Natural killer cell (primary cell): ENCODE results near the gene CXorf38. TPM values are rescaled to one million over a fixed set of nuclear protein-coding genes. Genes with fewer than 3 reads are reported as not detected.

Experiments
- ATAC-seq, 3 donors: fragments of 150-1000 bp in 2 of 3; fragments of 200-7000 bp in 1 of 3; cut with Tn5 transposase; 1 replicate in 1 of 3; 2 replicates in 2 of 3; pipeline ENCODE4 v1.10.0; 2021; ENCODE audit warnings: mild to moderate bottlenecking in 2 of 3, moderate library complexity in 2 of 3
- DNase-seq, 2 donors: peaks; one replicate each; pipeline versions ENCODE4 v3.0.0 to v3.0.0-alpha.2; 2013 to 2021; ENCODE audit warnings: mixed read lengths in 1 of 2
- H3K27ac ChIP-seq: one replicate; pipeline ENCODE4 v1.5.1; 2013; ENCODE audit warnings: mild to moderate bottlenecking, low read length
- H3K27me3 ChIP-seq: one replicate; pipeline ENCODE4 v1.6.1; 2013; ENCODE audit warnings: low read length; ENCODE audit not compliant: control insufficient read depth, insufficient read depth
- H3K36me3 ChIP-seq: one replicate; pipeline ENCODE4 v1.6.1; 2013; ENCODE audit warnings: low read length; ENCODE audit not compliant: control insufficient read depth, insufficient read depth
- H3K4me1 ChIP-seq: one replicate; pipeline ENCODE4 v1.6.1; 2013; ENCODE audit warnings: low read length; ENCODE audit not compliant: control insufficient read depth, insufficient read depth
- H3K4me3 ChIP-seq: one replicate; pipeline ENCODE4 v1.5.1; 2013; ENCODE audit warnings: low read length
- H3K9me3 ChIP-seq: one replicate; pipeline ENCODE4 v1.6.1; 2013; ENCODE audit warnings: low read length; ENCODE audit not compliant: control insufficient read depth, insufficient read depth
- H3K27ac Mint-ChIP-seq, 2 donors: one replicate each; pipeline ENCODE4 v1.8.0; 2022; ENCODE audit warnings: mild to moderate bottlenecking in 2 of 2, mixed read lengths in 2 of 2, moderate library complexity in 1 of 2
- H3K27me3 Mint-ChIP-seq, 2 donors: one replicate each; pipeline ENCODE4 v1.8.0; 2022; ENCODE audit warnings: low read depth in 2 of 2, mixed read lengths in 2 of 2
- H3K36me3 Mint-ChIP-seq: one replicate; pipeline ENCODE4 v1.8.0; 2022; ENCODE audit warnings: mixed read lengths
- H3K4me1 Mint-ChIP-seq, 2 donors: one replicate each; pipeline ENCODE4 v1.8.0; 2022; ENCODE audit warnings: mixed read lengths in 2 of 2
- H3K4me3 Mint-ChIP-seq: one replicate; pipeline ENCODE4 v1.8.0; 2022; ENCODE audit warnings: mild to moderate bottlenecking, moderate library complexity, mixed read lengths
- H3K9me3 Mint-ChIP-seq, 2 donors: one replicate each; pipeline ENCODE4 v1.8.0; 2022; ENCODE audit warnings: mixed read lengths in 2 of 2
- WGBS: methylation state at CpG from one replicate; pipeline ENCODE4 v1.1.7; 2013; ENCODE audit warnings: missing lambda C conversion rate; ENCODE audit not compliant: insufficient coverage; 5-methylcytosine and 5-hydroxymethylcytosine counted together
- intact Hi-C: fragments of 100-400 bp; cut with micrococcal nuclease; formaldehyde crosslinking; loops from one replicate; pipeline ENCODE4 v1.14.2; 2022
- total RNA-seq, 4 donors: library from RNA; stranded (reverse); fragments of 120-200 nt in 1 of 4; gene quantifications; one replicate each; pipeline versions ENCODE4 v1.2.3 to v1.2.4, GENCODE V29; 2013 to 2022
- TF ChIP-seq, protein P1 (sequence below): fragments of 200-600 bp; IDR thresholded peaks from one replicate; pipeline ENCODE4 v1.8.0; 2022; ENCODE audit warnings: antibody characterized with exemption

The CXorf38 gene
- total RNA-seq, 3 donors from 2014 or later (not counting 1 experiment from before 2014, with no cell fraction given): 27.5 to 46.1 (median 30.9) TPM

- Histone ChIP-seq H3K27ac (no peak overlapping the region), H3K9me3 (no peaks in the 10 kb centered on the region), H3K27me3 (no peaks in the 10 kb centered on the region), H3K4me1 (peaks cover 5% of the 10 kb centered on the region), H3K4me3 (no peak overlapping the region), H3K36me3 (peaks cover 16% of the 10 kb centered on the region)
- WGBS: no CpG with 5 or more reads among the region's 3 CpGs
- peak in 1 of 3 donors; percentile 45 for ATAC-seq
- Mint-ChIP-seq H3K4me3 (no peak overlapping the region), H3K9me3 (no peaks in the 10 kb centered on the region), H3K27me3 (no peaks in the 10 kb centered on the region), H3K27ac (peak overlapping the region; percentile 10 to 65), H3K4me1 (peaks cover 12 to 13% of the 10 kb centered on the region in 2 donors), H3K36me3 (peaks cover 11% of the 10 kb centered on the region)
- peak; percentile 52 to 85 for DNase-seq
- TF ChIP-seq, protein P1, sequence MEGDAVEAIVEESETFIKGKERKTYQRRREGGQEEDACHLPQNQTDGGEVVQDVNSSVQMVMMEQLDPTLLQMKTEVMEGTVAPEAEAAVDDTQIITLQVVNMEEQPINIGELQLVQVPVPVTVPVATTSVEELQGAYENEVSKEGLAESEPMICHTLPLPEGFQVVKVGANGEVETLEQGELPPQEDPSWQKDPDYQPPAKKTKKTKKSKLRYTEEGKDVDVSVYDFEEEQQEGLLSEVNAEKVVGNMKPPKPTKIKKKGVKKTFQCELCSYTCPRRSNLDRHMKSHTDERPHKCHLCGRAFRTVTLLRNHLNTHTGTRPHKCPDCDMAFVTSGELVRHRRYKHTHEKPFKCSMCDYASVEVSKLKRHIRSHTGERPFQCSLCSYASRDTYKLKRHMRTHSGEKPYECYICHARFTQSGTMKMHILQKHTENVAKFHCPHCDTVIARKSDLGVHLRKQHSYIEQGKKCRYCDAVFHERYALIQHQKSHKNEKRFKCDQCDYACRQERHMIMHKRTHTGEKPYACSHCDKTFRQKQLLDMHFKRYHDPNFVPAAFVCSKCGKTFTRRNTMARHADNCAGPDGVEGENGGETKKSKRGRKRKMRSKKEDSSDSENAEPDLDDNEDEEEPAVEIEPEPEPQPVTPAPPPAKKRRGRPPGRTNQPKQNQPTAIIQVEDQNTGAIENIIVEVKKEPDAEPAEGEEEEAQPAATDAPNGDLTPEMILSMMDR: peak; percentile 74
- intact Hi-C loops: loop anchor here (1.0 to 10.0 kb wide), 3 partner anchors 107 to 463 kb away; no protein-coding TSS in a partner anchor
These were observed 4.4 kb upstream of the CXorf38 start for GRCh38 chrX:40651620-40652223.

GRCh38 chrX:40646489-40647306 is 663 bp downstream of the CXorf38 start:
- H3K36me3 ChIP-seq: peaks cover 2% of the 10 kb centered on the region
- peaks cover 44 to 48% of the 10 kb centered on the region in 2 donors for H3K4me1 Mint-ChIP-seq
- H3K36me3 Mint-ChIP-seq: no peaks in the 10 kb centered on the region
- H3K4me3 Mint-ChIP-seq: peak overlapping the region; percentile 96
- peak overlapping the region; percentile 93 to 96 for H3K27ac Mint-ChIP-seq
- no peaks in the 10 kb centered on the region for H3K27me3 Mint-ChIP-seq
- H3K27me3 ChIP-seq: no peaks in the 10 kb centered on the region
- H3K9me3 Mint-ChIP-seq: no peaks in the 10 kb centered on the region
- TF ChIP-seq, protein P1: no peak
- H3K4me1 ChIP-seq: peaks cover 43% of the 10 kb centered on the region
- under 1% methylated on average over 32 of the region's 33 CpGs for WGBS
- peak; percentile 21 to 49 for DNase-seq
- H3K27ac ChIP-seq: peak overlapping the region; percentile 75
- no peaks in the 10 kb centered on the region for H3K9me3 ChIP-seq
- intact Hi-C loops: loop anchor here (1.0 to 10.0 kb wide), 4 partner anchors 66 to 686 kb away; partner anchors contain the start of genes ATP6AP2, DDX3X, MED14 and USP9X
- peak overlapping the region; percentile 78 for H3K4me3 ChIP-seq
- peak in 2 of 3 donors; percentile 7 to 51 for ATAC-seq

DNA sequence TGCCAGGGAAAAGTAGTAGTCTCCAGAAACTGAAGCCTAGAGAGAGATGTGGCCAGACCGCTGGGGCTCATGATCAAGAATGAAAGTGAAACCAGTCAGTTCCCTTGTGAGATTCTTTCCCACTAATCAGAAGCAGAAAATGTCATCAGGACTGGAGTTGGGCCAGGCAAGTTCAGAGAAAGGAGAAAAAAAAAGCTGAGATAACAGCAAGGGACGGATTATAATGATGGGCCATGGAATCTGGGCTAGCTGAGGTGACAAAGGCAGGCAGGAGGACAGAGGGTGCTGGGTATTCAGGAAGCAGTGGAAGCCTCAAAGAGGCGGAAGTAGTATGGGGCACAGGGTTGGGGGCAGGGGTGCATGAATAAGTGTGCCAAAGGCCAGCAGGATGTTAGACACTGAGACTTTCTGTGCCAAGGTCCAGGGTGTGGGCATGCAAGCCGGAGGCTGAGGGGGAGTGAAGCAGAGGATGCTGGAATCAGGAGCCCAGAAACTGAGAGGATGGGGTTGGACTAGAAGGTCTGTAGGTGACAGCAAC is 2.5 kb downstream of the CXorf38 start:
- H3K4me3 Mint-ChIP-seq: peak overlapping the region; percentile 84
- H3K36me3 Mint-ChIP-seq: no peaks in the 10 kb centered on the region
- Histone ChIP-seq H3K27me3 (no peaks in the 10 kb centered on the region), H3K9me3 (no peaks in the 10 kb centered on the region), H3K27ac (peak overlapping the region; percentile 88), H3K4me1 (peaks cover 43% of the 10 kb centered on the region), H3K4me3 (peak overlapping the region; percentile 39), H3K36me3 (peaks cover 7% of the 10 kb centered on the region)
- WGBS: 0% methylated on average over 4 of the region's 4 CpGs
- H3K27ac Mint-ChIP-seq: peak overlapping the region; percentile 88 to 98
- TF ChIP-seq, protein P1: no peak
- peak; percentile 41 to 68 for DNase-seq
- H3K27me3 Mint-ChIP-seq: no peaks in the 10 kb centered on the region
- H3K4me1 Mint-ChIP-seq: peaks cover 42 to 47% of the 10 kb centered on the region in 2 donors
- intact Hi-C loops: loop anchor here (5.0 to 10.0 kb wide), 2 partner anchors 440 to 687 kb away; partner anchors contain the start of genes DDX3X and USP9X
- H3K9me3 Mint-ChIP-seq: no peaks in the 10 kb centered on the region
- ATAC-seq: peak; percentile 58 to 74 (median 60)
